Stimulated activated CD8-positive, alpha-beta memory T cell treated with anti-CD3 and anti-CD28 coated beads, Interleukin-4, amount 100 ng/mL, for 4 hours (primary cell): Measurements from ENCODE around the gene UNC5A.

Source experiments
- DNase-seq, 2 donors: peaks; one replicate each; pipeline ENCODE4 v3.0.0-alpha.2; 2020; ENCODE audit warnings: low read depth in 2 of 2, low spot score in 1 of 2

UNC5A gene

DNA sequence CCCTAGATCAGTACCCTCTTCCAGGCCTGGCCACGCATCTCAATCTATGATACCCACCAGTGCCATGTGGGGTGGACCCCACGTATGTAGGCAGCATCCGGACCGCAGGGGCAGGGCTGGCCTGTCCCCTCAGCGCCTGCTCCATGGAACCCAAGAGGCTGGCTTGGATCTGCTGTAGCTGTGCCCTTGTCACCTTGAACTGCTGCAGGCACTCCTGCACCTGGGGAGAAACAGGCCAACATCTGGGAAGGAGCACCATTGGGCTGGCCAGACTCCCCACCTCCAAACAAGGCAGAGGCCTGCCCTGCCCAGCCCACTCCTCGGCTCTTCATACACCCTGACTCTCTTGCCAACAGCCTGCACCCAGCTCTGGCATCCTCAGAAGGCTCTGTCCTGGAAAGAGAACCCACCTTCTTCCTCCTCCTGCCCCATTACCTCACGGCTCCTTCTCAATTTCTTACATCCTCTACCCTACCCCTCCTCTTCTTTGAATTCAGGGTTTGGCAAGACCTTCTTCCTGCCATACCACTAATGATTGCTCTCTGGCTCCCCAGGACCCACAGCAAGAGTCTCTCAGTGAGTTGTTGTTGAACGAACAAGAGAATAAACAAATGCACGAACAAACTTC is 81.1 kb downstream of the UNC5A start:
- DNase-seq: no peak

DNA sequence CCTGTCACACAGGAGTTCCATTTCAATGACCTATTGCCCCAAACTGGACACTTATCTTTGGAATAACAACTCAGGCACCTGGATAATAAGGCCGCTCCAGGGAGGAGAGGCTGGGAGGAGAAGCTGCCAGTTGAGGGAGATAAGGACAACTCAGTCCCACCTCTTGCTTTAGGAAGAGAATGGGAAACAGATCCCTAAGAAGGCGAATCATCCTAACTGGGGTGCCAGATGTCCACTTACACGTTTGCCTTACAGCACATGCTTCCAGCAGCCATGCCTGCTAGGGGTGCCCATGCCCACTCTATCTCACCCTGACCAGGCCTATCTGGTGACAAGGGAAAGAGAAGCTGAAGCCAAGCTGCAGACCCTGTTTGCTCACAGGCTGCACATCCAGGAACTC is 82.3 kb downstream of the UNC5A start:
- DNase-seq: no peak

DNA sequence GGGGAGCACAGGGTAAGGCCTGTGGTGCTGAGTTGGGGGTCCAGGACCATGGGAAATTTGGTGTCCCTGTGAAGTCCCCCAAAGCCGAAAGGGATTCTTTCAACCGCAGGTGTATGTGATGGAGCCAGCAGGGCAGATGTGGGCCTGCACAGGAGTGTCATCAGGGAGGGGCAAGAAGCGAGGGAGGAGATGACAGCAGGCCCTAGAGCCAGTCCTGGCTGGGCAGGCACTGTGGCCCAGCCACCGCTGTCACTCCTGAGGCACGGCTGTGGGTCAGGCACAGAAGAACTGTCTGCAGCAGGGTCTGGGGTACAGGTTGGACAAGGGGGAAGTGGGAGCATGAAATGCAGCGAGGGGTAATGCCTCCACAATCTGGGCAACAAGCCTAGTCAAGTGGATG is 83.9 kb downstream of the UNC5A start:
- no peak for DNase-seq

DNA sequence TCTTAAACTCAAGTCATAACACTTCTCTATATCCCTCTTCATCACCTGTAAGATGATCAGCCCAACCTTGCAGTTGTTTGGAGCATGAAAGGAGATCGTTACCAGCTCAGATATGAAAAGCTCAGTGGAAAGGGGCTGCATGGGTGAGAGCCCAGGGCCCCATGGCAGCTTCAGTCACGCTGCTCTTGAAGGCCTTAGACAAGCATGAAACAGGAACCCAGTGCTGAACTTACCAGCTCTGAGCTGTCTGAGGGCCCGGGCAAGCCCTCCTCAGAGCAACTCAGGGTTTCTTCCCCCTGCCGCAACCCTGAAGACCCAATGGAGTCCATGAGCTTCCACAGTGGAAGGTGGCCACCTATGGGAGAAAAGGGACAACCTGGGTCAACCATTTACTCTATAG is 85.5 kb downstream of the UNC5A start:
- DNase-seq: no peak

DNA sequence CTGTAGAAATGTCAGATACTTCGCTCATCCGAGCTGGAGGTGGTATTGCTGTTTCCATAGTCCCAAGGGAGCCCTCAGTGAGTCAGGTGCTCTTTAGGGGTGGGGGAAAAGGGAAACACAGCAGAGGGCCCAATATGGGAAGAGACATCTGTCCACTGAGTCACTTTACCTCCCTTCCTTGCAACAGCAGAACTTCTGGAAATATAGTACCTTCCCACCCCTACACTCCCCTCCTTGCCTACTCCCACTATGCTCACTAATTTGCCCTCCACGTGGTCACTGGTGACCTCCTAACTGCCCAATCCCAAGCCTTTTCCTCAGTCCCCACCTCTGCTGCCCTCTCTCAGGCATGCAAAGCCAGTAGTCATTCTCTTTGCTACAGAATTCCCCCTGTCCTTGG is 86.9 kb downstream of the UNC5A start:
- no peak for DNase-seq

DNA sequence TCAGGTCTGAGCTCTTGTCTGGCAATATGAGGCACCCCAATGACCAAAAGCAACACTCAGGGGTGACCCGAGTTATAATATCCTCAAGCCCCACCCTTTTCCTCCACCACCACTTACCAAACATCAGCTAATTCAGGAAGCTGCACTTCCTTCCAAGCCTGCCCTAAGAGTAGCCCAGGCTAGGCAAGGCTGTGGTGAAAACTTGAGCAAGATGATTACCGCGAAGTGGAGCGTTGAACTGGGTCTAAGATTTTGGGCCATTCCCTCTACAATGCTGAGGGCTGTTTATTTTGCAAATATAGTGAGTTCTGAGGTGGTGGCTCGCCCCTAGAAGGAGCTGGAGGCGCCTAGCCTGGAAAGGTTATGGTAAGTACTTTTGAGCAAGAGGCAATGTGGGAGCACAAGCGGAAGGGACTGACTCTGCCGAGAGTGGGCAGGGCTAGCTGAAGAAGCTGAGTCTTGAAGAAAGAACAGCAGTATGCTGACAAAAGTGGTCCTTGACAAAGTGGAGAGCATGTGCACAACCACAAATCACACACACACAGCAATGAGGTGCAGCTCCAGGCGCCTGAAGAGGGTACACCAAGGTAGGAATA is 89.0 kb downstream of the UNC5A start, which contains the start of gene HK3:
TSS of gene HK3 (minus strand) at position 51 of the 596 bp plus-strand sequence. CDS start 3,187 bp downstream, outside the sequence.
- DNase-seq: no peak

DNA sequence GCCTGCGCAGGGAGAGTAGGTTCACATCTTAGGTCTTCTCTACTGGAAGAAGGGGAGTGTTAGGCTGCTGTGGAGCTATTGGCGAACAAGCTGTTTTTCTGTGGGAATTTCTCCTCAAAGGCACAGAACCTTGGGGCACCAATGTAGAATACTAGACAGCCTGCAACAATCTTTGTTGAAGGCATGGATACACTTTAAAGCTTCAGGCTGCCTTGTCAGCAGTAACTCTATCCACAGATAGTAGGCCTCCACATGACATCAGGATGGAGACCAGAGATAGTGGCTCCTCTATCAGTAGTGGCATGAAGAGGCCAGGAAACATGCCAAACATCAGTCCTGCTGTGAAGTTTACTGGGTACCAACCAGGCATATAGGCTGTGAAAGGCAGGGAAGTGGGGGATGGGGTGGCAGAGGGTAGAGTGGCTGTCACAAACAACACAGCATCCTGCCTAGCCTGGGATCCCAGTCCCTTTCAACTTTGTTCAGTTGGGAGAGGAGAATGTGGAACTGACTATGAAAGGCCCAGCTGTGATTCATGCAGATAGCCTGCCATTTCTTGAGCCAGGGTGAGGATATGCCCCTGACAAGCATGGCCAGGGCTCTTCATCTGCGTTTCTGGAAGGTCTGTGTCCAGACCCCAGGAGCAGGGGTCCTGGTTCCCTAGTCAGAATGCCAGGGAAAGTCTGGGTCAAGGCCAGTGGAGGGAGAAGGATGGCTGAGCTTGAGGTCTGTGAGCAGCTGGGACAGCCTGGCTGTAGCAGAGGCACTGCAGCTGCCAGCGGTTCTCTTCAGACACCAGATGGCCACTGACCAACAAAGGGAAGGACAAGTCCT is 89.8 kb downstream of the UNC5A start:
- DNase-seq: no peak

DNA sequence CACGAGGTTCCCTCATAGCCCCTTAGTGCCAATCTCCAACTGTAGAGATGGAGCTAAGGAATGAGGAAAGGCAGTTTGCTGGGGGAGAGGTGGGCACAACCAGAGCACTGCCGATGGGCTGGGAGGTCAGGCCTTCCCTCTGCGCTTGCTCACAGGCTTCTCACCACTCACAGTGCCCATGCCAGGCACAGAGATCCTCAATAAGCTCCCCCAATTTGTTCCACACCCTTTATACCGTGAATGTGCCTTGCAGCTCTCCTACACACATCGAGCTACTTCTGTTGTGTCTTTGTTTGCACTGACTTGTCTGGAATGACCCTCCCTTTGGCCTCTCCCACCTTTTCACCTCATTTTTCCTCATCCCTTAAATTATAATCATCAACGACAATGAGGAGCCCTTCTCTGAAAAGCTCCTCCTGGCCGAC is 90.4 kb downstream of the UNC5A start:
- no peak for DNase-seq

DNA sequence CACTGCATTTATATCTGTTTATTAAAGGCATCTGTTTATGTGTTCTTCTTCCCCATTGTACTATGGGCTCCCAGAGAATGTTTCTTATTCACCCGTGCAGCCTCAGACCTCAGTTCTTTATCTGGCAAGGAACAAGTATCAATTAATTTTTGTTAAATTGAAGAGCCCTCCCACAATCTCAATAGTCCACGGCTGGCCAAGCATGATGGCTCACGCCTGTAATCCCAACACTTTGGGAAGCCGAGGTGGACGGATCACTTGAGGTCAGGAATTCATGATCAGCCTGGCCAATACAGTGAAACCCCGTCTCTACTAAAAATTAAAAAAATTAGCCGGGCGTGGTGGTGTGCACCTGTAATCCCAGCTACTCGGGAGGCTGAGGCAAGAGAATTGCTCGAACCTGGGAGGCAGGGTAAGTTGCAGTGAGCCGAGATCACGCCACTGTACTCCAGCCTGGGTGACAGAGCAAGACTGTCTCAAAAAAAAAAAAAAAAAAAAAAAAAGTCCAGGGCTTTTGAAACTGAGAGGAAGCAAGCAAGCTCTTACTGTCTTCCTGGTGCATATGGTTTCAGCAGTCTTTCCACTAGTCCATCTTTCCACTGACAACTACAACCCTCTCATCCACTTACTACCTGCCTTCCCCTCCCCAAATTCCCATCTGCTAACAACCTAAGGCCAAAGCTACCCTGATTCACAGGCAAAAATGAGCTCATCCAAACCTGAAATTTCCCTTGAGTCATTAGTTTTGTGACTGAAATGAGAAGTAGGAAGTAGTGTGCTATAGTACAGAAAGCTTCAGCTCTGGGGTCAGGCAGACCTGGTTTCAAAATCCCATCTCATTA is 91.1 kb downstream of the UNC5A start:
- DNase-seq: no peak

DNA sequence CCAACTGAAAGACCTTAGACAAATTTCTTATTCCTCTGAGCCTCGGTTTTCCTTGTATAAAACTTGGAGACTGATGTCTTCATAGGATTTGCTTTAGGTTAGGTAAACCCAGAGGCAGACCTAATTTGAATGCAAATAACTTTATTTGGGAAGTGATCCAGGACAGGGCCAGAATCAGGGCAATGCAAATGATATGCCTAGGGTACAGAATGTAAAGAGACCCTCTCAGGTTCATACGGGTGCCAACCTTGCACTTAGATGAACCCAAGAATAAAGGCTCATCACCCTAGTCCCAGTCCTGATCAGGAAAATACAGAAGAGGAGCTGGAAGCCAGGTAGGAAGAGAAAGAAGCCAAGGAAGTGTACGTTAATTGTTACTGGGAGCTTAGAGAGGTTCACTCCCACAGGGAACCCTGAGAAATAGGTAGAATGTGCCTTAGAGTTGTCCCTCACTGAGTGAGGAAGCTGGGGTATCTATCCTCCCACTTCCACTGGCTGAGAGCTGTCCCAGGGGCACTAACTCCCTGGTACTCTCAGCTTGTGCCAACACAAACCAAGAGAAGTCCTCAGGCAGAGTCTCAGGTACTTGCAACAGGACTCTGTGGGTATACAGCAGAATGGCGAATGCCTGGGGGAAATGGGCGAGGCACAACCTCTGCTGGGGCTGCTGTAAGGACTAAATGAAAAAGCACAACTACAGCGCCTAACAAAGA is 91.9 kb downstream of the UNC5A start:
- no peak for DNase-seq

DNA sequence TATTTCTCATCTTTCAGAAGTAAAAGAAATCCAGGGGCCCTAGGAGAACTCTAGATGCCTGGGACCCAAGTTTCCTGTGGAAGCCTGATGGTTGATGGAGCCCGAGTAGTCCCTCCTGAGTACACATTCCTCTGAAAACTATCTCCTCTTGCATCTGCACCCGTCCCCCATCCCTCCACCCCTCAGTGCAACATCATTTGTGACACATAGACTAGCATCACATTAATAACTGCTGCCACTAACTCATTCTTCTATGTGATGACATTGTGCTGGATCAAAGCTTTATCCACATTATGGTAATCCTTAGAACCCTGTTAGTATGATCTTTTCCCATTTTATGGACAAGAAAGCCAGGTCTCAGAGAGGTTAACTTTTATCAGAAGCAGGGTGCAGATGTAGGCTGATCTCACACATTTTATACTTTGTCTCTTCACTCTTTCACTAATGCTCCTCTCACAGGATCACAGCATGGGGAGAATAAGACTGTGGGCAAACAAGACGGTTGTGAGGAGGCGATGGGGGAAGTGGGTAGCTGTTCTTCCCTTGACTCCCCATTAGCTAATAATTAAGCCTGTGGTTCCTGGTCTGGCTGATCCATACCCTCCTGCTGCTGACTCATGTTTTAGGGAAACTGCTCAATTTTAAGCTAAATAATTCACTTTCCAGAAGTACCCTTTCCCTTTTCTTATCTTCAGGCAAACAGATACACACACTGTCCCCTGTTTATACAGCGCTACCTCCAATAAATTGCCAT is 92.7 kb downstream of the UNC5A start:
- no peak for DNase-seq

DNA sequence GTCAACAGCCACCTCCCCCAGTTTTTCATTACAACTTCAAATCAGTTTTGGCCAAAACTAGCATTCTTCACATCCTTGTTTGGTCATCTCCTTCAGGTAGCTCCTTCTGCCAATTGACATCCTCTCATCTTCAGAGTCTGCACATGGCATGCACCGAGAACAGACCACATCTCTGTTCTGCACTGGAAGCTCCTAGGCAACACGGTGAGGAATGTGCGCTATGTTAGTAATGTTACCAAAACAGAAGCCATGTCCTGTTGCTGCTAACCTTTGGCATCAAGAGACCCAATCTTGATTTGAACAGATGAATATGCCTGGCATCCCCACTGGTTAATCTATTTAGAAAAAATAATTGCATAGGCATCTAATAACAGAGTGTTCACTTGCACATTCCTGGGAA is 93.9 kb downstream of the UNC5A start:
- DNase-seq: no peak

DNA sequence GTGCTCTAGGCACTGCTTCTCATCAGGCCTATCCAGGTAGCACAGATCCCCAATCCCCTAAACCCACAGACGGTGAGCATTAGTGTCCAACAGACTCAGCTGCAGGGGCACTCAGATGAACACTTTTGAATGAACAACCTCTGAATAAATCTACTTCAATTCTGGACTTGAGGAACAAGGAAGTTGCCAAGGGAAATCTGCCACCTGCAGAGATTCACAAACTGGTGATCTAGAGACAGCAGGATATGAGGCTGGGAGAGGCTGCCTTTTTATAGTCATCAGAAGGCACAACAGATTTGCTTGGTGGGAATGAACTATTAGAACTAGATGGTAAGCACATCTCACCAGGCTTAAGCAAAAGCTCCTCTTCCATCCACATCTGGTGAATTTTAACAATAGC is 95.8 kb downstream of the UNC5A start:
- DNase-seq: no peak

DNA sequence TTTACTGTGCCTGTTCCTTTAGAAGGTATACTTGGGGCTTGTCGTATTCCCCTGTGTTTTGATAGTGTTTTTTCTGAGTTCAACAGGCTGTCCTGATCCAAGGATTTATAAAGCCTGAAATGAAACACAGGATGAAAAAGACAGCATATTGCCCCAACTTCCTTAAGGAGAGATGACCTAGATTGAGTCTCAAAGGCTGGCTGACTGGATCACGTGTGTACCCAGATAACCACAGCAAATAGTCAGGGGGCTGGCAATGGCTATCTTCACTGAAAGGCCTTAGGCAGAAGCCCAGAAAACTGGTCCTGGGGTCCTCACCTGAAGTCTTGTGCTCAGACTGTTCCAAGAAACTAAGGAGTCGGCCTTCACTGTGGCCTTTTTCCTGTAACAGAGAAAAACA is 96.4 kb downstream of the UNC5A start:
- DNase-seq: no peak

DNA sequence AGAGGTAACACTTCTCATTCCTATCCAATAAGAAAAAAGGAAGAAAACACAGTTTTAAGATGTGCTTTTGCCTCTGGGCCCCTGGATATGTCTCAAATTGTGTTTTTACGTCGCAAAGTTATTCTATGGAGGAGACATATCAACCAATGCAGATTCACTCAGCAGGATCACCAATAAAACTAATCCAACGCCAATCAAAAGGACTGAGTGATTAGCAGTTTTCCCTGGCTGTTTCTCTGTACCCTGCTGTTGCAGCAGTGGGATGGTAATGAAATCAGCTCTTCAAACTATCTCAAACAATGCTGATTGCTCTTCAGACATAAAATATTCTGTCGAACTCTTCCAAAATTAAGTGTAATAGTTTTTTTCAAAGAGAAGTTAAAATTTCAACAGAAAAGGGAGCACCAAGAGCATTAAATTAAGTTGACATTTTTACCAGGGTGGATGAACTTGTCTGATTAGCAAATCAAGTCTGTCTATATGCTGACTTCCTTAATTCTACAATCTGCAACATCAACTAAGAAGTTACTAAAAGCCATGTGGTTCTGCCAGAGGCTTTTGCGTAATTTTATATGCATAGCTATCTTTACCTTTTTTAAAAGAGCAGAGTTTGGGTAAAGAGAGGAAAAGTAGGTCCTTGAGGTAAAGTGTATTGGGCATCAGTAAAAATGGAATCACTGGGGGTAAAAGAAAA is 98.5 kb downstream of the UNC5A start:
- no peak for DNase-seq

DNA sequence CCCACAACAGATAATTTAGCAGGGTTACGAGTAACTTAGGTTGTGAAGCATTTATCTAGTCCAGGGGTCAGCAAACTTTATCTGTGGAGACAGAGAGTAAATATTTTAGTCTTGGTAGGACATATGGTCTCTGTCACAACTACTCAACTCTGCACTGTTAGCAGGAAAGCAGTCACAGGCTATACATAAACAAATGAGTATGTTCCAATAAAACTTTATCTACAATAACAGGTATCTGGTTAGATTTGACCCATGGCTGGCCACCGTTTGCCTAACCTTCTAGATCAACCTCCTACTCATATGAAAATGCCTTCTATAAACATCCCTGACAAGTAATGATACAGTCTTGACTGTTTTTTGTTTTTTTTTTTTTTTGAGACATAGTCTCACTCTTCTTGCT is 101.8 kb downstream of the UNC5A start:
- no peak for DNase-seq

DNA sequence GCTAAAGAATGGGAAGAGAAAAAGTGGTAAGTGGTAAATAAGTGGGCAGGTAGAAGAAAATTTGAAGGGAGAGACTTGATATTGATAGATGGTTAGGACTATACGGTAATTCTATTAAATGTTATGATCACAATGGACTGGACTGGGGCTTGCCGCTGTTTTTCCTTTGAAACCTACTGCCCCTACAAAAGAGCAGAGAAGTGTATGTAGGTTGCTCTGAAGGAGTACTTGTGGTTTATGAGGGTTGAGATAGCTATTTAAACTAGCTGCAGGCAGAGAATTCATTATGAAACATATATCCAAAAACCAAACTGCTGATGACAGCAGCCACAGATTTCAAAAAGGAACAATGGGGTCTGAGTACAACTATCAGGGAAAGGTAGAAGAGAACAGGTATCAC is 105.5 kb downstream of the UNC5A start:
- no peak for DNase-seq

DNA sequence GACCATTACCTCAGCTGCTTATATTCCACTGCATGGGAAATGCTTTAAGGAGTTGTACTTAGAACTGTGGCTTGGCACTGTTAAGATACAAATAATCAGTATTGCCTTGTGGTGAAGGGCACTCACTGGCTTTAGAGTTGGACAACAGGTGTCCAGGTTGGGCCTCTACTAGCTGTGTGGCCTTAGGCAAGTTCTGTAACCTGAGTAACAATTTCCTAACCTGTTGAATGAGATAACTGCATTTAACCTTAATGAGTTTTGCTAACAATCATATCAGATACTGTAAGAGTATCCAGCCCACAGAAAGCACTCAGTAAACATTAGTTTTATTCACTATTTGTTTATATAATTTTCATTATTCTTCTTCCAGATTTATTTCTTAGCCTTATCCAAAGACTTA is 106.0 kb downstream of the UNC5A start:
- DNase-seq: no peak

DNA sequence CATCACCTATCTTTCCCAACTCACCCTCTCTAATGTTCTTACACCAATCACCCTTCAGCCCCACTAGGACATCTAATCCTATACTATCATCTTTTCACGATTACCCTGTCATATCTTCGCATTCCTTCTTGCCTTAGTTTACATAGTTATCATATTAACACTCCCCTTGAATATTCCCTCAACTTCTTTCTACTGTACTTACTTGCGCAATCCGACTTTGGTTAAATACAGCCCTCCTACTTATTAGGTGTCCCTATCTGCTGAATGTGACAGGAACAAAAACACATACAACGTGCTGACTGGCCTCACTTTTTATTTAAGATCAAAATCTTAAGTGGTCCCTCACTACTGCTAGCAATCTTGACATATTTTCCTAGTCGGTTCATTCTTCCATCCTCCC is 108.3 kb downstream of the UNC5A start:
- DNase-seq: no peak

DNA sequence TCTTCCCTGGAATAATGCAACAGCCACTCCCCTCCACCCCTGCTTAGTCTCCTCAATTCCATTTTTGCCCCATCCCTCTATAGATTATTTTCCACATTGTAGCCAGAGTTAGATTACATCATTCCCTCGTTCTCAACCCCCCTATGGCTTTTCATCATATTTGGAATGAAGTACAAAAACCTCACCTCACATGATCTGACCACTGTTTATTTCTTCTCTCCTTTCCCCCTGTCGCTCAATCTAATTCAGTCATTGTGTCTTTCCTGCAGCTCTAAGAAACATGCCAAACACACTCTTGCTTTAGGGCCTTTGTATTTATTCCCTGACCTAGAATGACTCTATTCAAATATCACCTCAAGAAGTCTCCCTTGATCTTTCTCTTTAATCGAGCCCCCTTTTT is 111.4 kb downstream of the UNC5A start:
- no peak for DNase-seq
